Brain microvascular endothelial cell (primary cell): ENCODE measurements around the gene PLAAT3.

Experiments used
- DNase-seq: peaks from one replicate; pipeline ENCODE4 v3.0.0-alpha.2; 2020
- H3K27ac ChIP-seq: fragments of 250-450 bp; sonication (Bioruptor Pico); 2 replicates; pipeline ENCODE4 v1.5.1; 2020; ENCODE audit warnings: mild to moderate bottlenecking, moderate library complexity
- H3K27me3 ChIP-seq: fragments of 250-450 bp; sonication (Bioruptor Pico); replicated peaks from 2 replicates; pipeline ENCODE4 v1.5.1; 2020; ENCODE audit warnings: mild to moderate bottlenecking
- H3K36me3 ChIP-seq: fragments of 250-450 bp; sonication (Bioruptor Pico); replicated peaks from 2 replicates; pipeline ENCODE4 v1.5.1; 2020; ENCODE audit warnings: mild to moderate bottlenecking
- H3K4me3 ChIP-seq: 2 replicates; pipeline ENCODE4 v1.5.1; 2011; ENCODE audit warnings: low read depth, mild to moderate bottlenecking, control low read depth, low read length, moderate library complexity
- in situ Hi-C: cut with HindIII; loops from 2 replicates; pipeline ENCODE4 v1.10.0; 2017; ENCODE audit warnings: low sequenced_read_pairs, low pct_ligation_motif_present
- TF ChIP-seq, protein P1 (sequence below): IDR thresholded peaks from 2 replicates; pipeline ENCODE4 v1.5.1; 2011; ENCODE audit warnings: low read depth, mild to moderate bottlenecking, moderate library complexity, low read length, control low read depth, inconsistent platforms; ENCODE audit errors: missing control alignments

The PLAAT3 gene

GRCh38 chr11:63564784-63565350 is 49.4 kb downstream of the PLAAT3 start:
- TF ChIP-seq, protein P1, sequence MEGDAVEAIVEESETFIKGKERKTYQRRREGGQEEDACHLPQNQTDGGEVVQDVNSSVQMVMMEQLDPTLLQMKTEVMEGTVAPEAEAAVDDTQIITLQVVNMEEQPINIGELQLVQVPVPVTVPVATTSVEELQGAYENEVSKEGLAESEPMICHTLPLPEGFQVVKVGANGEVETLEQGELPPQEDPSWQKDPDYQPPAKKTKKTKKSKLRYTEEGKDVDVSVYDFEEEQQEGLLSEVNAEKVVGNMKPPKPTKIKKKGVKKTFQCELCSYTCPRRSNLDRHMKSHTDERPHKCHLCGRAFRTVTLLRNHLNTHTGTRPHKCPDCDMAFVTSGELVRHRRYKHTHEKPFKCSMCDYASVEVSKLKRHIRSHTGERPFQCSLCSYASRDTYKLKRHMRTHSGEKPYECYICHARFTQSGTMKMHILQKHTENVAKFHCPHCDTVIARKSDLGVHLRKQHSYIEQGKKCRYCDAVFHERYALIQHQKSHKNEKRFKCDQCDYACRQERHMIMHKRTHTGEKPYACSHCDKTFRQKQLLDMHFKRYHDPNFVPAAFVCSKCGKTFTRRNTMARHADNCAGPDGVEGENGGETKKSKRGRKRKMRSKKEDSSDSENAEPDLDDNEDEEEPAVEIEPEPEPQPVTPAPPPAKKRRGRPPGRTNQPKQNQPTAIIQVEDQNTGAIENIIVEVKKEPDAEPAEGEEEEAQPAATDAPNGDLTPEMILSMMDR = no peak
- no peak for DNase-seq
- in situ Hi-C loops = no loop called here
- no peaks in the 10 kb centered on the region for H3K36me3 ChIP-seq
- no peak overlapping the region for H3K4me3 ChIP-seq
- no peak overlapping the region for H3K27ac ChIP-seq
- no peaks in the 10 kb centered on the region for H3K27me3 ChIP-seq

GRCh38 chr11:63564056-63564774 is 50.0 kb downstream of the PLAAT3 start:
- TF ChIP-seq, protein P1 = no peak
- H3K27me3 ChIP-seq = no peaks in the 10 kb centered on the region
- H3K36me3 ChIP-seq = no peaks in the 10 kb centered on the region
- no peak overlapping the region for H3K4me3 ChIP-seq
- no peak overlapping the region for H3K27ac ChIP-seq
- DNase-seq = no peak
- in situ Hi-C loops = no loop called here

- DNase-seq = no peak
- no peaks in the 10 kb centered on the region for H3K36me3 ChIP-seq
- no peak within 1 kb of the TSS for H3K27ac ChIP-seq
- in situ Hi-C loops = no loop called here
- TF ChIP-seq, protein P1 = no peak
- no peak within 1 kb of the TSS for H3K4me3 ChIP-seq
- H3K27me3 ChIP-seq = no peaks in the 10 kb centered on the region
These were observed 50.8 kb downstream of the PLAAT3 start, which contains the start of gene PLAAT2 for GRCh38 chr11:63563201-63564055. PLAAT2 (minus strand) TSS chr11:63563379; CDS start chr11:63563324, 55 bp downstream.

DNA sequence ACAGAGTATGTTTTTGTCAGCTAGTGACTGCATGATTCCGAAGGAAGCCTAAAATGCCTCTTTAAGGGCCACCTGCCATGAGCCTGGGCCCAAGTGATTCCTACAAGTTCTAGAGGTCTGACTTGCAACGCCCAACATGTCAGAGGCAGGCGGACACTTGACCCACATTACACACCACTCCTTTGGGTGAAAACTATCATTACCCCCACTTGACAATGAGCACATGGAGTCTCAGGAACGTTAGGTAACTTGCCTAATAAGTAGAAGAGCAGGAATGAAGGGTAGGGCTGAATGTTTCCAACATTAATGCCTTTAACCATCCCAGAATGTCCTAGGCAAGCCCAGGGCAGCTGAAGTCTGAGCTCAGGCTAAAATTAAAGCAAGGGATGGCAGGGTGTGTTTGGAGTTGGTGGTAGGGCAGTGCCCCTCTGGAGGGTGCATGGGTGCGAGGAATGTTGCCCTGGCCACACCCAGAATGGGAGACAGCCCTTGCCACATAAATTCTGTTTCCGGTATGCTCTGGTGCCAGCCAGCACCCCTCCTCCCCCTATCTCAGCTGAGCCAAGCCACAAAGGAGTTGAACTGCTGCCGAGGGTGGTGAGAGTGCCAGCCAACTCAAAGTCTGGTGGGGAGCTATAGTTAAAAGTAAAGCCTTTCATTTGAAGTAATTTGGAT is 53.6 kb downstream of the PLAAT3 start:
- no peaks in the 10 kb centered on the region for H3K27me3 ChIP-seq
- no peak overlapping the region for H3K4me3 ChIP-seq
- in situ Hi-C loops = no loop called here
- no peak overlapping the region for H3K27ac ChIP-seq
- no peak for DNase-seq
- H3K36me3 ChIP-seq = no peaks in the 10 kb centered on the region
- TF ChIP-seq, protein P1 = no peak

- TF ChIP-seq, protein P1 = no peak
- no peak for DNase-seq
- in situ Hi-C loops = no loop called here
- no peaks in the 10 kb centered on the region for H3K36me3 ChIP-seq
- no peak overlapping the region for H3K27ac ChIP-seq
- no peaks in the 10 kb centered on the region for H3K27me3 ChIP-seq
- H3K4me3 ChIP-seq = no peak overlapping the region
These were observed 55.6 kb downstream of the PLAAT3 start for GRCh38 chr11:63558459-63559157.
